GM19463 (cell line): ENCODE measurements around the gene HSFX1.

Experiments used
- ATAC-seq: cut with Tn5 transposase; IDR thresholded peaks from one replicate; pipeline ENCODE4 v1.9.1; 2021; ENCODE audit warnings: mild to moderate bottlenecking, moderate library complexity; ENCODE audit not compliant: unreplicated experiment

The HSFX1 gene

DNA sequence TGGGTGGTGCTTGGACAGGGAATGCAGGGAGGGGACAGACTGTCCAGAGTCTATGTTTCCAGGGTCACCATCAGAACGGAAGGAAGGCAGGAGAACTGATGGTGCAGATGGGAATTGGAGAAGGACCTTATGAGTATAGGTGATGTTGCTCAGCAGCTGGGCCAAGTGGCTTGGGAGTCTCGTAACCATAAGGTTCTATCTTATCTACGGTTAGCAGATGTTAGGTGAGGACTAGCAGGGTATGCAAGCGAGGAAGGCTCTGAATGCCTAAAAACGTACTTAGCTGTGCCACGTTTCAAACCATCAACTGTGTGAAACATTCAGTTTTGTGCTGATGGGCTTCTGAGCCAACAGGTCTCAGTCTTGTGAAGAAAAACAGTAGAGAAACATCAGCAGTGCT is 30.2 kb downstream of the HSFX1 start:
- ATAC-seq: no peak

- peak; percentile 53 for ATAC-seq
Measured at GRCh38 chrX:149807747-149808458, 34.0 kb downstream of the HSFX1 start.

DNA sequence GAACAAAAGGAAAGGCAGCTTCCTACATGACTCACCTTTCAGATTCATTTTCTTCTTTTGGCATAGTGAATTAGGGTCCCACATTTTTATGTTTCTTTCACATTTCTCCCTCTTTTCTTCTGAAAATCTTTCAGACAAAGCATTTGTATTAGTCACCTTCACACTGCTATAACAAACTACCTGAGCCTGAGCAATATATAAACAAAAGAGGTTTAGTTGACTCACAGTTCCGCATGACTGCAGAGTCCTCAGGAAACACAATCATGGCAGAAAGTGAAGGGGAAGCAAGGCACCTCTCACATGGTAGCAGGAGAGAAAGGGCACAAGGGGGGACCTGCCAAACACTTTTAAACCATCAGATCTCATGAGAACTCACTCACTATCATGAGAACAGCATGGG is 44.8 kb downstream of the HSFX1 start:
- ATAC-seq: no peak

GRCh38 chrX:149819371-149819770 is 45.5 kb downstream of the HSFX1 start:
- no peak for ATAC-seq

GRCh38 chrX:149825424-149825823 is 51.6 kb downstream of the HSFX1 start:
- no peak for ATAC-seq
